Vagina (tissue), 2 donors: ENCODE measurements around the gene SNED1.

Source experiments
- CTCF ChIP-seq, 3 experiments: fragments of 450-650 bp in 2 of 3; fragments of 200-600 bp in 1 of 3; sonication (generic) in 1 of 3; IDR thresholded peaks; one replicate each; pipeline ENCODE4 v1.5.1; 2017 to 2019; ENCODE audit warnings: antibody characterized with exemption in 3 of 3, mild to moderate bottlenecking in 2 of 3, moderate library complexity in 2 of 3
- POLR2A ChIP-seq, 2 donors: fragments of 450-650 bp; IDR thresholded peaks; one replicate each; pipeline ENCODE4 v1.6.1; 2017; ENCODE audit warnings: antibody characterized with exemption in 2 of 2, mild to moderate bottlenecking in 2 of 2, moderate library complexity in 2 of 2
- POLR2AphosphoS5 ChIP-seq, 2 donors: sonication (generic); formaldehyde crosslinking; IDR thresholded peaks; one replicate each; pipeline ENCODE4 v1.9.0; 2017; ENCODE audit warnings: antibody characterized with exemption in 2 of 2, mild to moderate bottlenecking in 2 of 2, low read depth in 1 of 2; ENCODE audit not compliant: insufficient read depth in 1 of 2

- no peak for TF ChIP-seq POLR2A (IDR thresholded peaks at IDR 0.05)
- TF ChIP-seq CTCF (IDR thresholded peaks at IDR 0.05) = no peak
- no peak for TF ChIP-seq POLR2AphosphoS5 (IDR thresholded peaks at IDR 0.05; ENCODE audit: insufficient read depth in 1 of 2, low read depth in 1 of 2)
Measured at GRCh38 chr2:240968731-240969624, 29.4 kb upstream of the SNED1 start.
